Measurements from ENCODE around the gene GPRIN1.

DNA sequence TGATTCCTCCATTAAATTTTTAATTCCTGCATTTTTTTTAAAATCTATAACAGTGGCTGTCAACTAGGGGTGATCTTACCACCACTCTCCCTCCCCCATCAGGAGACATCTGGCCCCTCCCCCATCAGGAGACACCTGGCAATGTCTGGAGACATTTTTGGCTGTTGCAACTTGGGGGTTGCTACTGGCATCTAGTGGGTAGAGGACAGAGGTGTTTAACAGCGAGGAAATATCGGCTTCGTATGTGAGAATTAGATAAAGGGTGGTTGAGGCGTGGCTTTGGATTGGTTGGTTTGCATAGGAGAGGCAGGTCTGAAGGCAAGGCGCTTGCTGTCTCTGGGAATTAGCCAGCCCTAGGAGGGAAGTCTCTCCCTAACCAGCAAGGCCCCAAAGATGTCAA is 50.3 kb downstream of the GPRIN1 start:
- TF ChIP-seq, protein P1, sequence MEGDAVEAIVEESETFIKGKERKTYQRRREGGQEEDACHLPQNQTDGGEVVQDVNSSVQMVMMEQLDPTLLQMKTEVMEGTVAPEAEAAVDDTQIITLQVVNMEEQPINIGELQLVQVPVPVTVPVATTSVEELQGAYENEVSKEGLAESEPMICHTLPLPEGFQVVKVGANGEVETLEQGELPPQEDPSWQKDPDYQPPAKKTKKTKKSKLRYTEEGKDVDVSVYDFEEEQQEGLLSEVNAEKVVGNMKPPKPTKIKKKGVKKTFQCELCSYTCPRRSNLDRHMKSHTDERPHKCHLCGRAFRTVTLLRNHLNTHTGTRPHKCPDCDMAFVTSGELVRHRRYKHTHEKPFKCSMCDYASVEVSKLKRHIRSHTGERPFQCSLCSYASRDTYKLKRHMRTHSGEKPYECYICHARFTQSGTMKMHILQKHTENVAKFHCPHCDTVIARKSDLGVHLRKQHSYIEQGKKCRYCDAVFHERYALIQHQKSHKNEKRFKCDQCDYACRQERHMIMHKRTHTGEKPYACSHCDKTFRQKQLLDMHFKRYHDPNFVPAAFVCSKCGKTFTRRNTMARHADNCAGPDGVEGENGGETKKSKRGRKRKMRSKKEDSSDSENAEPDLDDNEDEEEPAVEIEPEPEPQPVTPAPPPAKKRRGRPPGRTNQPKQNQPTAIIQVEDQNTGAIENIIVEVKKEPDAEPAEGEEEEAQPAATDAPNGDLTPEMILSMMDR (IDR thresholded peaks at IDR 0.05; ENCODE audit: low read depth, low read length, poor library complexity, severe bottlenecking), result no peak
- no peak for TF ChIP-seq EZH2phosphoT487 (IDR thresholded peaks at IDR 0.05; ENCODE audit: borderline replicate concordance, low read length)

Data from DOHH2 (cell line).